ENCODE data around the gene AIP.
A peak's percentile ranks its signal among the peaks of the same experiment; 100 is the strongest.

Gene AIP

DNA sequence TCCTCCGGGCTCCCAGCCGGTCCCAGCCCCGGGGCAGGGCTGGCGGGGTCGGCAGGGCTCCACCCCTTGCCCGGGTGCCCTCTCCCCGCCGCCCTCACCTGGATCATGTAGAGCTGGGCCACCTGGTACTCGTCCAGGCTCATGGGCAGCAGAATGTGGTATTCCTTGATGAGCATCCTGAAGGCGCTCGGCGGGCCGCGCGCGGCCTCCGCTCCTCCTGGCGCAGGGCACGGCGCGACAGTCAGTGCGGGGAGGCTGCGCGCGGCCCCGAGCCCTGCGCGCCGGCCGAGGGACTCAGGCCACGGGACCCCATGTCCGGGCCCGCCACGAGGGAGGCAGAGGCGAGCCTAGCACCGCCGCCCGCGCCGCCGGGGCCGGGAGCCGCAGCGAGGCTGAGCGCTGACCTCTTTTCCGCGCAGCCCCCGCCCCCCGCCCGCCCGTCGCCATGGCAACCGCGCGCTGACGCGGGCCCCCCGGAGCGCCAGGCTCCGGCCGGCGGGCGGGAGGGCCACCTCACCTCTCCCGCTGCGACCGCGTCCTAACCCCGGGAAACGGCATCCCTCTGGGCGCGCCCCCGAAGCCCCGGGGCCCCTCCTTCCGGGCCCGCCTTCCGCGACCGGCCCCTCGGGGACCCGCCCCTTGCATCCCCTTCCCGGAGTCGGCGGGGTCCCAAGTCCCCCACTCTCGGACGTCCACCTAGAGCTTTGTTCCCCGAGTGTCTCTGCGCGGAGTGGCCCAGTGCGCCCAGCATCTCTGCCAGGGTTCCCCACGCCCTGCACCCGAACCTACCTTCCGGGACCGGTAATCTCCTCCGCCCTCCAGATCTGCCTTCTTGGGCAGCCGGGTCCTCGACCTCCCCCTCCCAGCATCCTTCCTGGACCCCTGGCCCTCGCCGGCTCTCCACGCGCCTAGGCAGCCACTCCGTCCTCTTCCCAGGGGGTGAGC, 21.5 kb downstream of the AIP start (continued):
- TF ChIP-seq, protein P1, sequence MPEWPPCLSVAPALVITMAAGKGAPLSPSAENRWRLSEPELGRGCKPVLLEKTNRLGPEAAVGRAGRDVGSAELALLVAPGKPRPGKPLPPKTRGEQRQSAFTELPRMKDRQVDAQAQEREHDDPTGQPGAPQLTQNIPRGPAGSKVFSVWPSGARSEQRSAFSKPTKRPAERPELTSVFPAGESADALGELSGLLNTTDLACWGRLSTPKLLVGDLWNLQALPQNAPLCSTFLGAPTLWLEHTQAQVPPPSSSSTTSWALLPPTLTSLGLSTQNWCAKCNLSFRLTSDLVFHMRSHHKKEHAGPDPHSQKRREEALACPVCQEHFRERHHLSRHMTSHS (tag by site-specific recombination; IDR thresholded peaks at IDR 0.05): no peak
- TF ChIP-seq, protein P2, sequence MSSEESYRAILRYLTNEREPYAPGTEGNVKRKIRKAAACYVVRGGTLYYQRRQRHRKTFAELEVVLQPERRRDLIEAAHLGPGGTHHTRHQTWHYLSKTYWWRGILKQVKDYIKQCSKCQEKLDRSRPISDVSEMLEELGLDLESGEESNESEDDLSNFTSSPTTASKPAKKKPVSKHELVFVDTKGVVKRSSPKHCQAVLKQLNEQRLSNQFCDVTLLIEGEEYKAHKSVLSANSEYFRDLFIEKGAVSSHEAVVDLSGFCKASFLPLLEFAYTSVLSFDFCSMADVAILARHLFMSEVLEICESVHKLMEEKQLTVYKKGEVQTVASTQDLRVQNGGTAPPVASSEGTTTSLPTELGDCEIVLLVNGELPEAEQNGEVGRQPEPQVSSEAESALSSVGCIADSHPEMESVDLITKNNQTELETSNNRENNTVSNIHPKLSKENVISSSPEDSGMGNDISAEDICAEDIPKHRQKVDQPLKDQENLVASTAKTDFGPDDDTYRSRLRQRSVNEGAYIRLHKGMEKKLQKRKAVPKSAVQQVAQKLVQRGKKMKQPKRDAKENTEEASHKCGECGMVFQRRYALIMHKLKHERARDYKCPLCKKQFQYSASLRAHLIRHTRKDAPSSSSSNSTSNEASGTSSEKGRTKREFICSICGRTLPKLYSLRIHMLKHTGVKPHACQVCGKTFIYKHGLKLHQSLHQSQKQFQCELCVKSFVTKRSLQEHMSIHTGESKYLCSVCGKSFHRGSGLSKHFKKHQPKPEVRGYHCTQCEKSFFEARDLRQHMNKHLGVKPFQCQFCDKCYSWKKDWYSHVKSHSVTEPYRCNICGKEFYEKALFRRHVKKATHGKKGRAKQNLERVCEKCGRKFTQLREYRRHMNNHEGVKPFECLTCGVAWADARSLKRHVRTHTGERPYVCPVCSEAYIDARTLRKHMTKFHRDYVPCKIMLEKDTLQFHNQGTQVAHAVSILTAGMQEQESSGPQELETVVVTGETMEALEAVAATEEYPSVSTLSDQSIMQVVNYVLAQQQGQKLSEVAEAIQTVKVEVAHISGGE (tag by site-specific recombination; conservative IDR thresholded peaks at IDR 0.05; ENCODE audit: low read depth): 0 out of 2 replicates have a peak, but pooled peaks have one; percentile 25
- peak; percentile 89 for TF ChIP-seq ZBTB8A (tag by site-specific recombination; IDR thresholded peaks at IDR 0.05)
- no peak for TF ChIP-seq ZNF140 (tag by site-specific recombination; IDR thresholded peaks at IDR 0.05)
- peak; percentile 72; the same call in 1 of the 2 replicates for TF ChIP-seq ZBTB48 (tag by site-specific recombination; IDR thresholded peaks at IDR 0.05)
- TF ChIP-seq HOXA7 (CRISPR knock-in tag; IDR thresholded peaks at IDR 0.05; ENCODE audit: borderline replicate concordance): no peak
- no peak for TF ChIP-seq ZNF555 (tag by site-specific recombination; conservative IDR thresholded peaks at IDR 0.05)
- TF ChIP-seq ZNF785 (tag by site-specific recombination; IDR thresholded peaks at IDR 0.05): no peak
- no peak for TF ChIP-seq ZNF624 (tag by site-specific recombination; IDR thresholded peaks at IDR 0.05)
- TF ChIP-seq, protein P3, sequence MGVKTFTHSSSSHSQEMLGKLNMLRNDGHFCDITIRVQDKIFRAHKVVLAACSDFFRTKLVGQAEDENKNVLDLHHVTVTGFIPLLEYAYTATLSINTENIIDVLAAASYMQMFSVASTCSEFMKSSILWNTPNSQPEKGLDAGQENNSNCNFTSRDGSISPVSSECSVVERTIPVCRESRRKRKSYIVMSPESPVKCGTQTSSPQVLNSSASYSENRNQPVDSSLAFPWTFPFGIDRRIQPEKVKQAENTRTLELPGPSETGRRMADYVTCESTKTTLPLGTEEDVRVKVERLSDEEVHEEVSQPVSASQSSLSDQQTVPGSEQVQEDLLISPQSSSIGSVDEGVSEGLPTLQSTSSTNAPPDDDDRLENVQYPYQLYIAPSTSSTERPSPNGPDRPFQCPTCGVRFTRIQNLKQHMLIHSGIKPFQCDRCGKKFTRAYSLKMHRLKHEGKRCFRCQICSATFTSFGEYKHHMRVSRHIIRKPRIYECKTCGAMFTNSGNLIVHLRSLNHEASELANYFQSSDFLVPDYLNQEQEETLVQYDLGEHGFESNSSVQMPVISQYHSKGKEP (tag by site-specific recombination; IDR thresholded peaks at IDR 0.05): no peak
- TF ChIP-seq ZBTB7A (tag by site-specific recombination; IDR thresholded peaks at IDR 0.05; ENCODE audit: low read depth): no peak
- no peak for TF ChIP-seq ZNF623 (tag by site-specific recombination; IDR thresholded peaks at IDR 0.05)
- TF ChIP-seq, protein P4, sequence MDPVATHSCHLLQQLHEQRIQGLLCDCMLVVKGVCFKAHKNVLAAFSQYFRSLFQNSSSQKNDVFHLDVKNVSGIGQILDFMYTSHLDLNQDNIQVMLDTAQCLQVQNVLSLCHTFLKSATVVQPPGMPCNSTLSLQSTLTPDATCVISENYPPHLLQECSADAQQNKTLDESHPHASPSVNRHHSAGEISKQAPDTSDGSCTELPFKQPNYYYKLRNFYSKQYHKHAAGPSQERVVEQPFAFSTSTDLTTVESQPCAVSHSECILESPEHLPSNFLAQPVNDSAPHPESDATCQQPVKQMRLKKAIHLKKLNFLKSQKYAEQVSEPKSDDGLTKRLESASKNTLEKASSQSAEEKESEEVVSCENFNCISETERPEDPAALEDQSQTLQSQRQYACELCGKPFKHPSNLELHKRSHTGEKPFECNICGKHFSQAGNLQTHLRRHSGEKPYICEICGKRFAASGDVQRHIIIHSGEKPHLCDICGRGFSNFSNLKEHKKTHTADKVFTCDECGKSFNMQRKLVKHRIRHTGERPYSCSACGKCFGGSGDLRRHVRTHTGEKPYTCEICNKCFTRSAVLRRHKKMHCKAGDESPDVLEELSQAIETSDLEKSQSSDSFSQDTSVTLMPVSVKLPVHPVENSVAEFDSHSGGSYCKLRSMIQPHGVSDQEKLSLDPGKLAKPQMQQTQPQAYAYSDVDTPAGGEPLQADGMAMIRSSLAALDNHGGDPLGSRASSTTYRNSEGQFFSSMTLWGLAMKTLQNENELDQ (tag by site-specific recombination; IDR thresholded peaks at IDR 0.05; ENCODE audit: low read depth): no peak
- TF ChIP-seq ZNF521 (tag by site-specific recombination; IDR thresholded peaks at IDR 0.05): no peak
- TF ChIP-seq, protein P5, sequence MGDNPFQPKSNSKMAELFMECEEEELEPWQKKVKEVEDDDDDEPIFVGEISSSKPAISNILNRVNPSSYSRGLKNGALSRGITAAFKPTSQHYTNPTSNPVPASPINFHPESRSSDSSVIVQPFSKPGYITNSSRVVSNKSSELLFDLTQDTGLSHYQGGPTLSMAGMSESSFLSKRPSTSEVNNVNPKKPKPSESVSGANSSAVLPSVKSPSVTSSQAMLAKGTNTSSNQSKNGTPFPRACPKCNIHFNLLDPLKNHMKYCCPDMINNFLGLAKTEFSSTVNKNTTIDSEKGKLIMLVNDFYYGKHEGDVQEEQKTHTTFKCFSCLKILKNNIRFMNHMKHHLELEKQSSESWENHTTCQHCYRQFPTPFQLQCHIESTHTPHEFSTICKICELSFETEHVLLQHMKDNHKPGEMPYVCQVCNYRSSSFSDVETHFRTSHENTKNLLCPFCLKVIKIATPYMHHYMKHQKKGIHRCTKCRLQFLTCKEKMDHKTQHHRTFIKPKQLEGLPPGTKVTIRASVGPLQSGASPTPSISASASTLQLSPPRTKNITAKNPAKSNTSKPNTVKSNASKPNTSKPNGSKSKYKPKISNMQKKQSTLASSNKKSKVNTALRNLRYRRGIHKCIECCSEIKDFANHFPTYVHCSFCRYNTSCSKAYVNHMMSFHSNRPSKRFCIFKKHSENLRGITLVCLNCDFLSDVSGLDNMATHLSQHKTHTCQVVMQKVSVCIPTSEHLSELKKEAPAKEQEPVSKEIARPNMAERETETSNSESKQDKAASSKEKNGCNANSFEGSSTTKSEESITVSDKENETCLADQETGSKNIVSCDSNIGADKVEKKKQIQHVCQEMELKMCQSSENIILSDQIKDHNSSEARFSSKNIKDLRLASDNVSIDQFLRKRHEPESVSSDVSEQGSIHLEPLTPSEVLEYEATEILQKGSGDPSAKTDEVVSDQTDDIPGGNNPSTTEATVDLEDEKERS (tag by site-specific recombination; IDR thresholded peaks at IDR 0.05): no peak
- TF ChIP-seq, protein P6, sequence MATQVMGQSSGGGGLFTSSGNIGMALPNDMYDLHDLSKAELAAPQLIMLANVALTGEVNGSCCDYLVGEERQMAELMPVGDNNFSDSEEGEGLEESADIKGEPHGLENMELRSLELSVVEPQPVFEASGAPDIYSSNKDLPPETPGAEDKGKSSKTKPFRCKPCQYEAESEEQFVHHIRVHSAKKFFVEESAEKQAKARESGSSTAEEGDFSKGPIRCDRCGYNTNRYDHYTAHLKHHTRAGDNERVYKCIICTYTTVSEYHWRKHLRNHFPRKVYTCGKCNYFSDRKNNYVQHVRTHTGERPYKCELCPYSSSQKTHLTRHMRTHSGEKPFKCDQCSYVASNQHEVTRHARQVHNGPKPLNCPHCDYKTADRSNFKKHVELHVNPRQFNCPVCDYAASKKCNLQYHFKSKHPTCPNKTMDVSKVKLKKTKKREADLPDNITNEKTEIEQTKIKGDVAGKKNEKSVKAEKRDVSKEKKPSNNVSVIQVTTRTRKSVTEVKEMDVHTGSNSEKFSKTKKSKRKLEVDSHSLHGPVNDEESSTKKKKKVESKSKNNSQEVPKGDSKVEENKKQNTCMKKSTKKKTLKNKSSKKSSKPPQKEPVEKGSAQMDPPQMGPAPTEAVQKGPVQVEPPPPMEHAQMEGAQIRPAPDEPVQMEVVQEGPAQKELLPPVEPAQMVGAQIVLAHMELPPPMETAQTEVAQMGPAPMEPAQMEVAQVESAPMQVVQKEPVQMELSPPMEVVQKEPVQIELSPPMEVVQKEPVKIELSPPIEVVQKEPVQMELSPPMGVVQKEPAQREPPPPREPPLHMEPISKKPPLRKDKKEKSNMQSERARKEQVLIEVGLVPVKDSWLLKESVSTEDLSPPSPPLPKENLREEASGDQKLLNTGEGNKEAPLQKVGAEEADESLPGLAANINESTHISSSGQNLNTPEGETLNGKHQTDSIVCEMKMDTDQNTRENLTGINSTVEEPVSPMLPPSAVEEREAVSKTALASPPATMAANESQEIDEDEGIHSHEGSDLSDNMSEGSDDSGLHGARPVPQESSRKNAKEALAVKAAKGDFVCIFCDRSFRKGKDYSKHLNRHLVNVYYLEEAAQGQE (tag by site-specific recombination; IDR thresholded peaks at IDR 0.05): no peak
- no peak for TF ChIP-seq ZSCAN16 (tag by site-specific recombination; IDR thresholded peaks at IDR 0.05)
- 0 out of 2 replicates have a peak, but pooled peaks have one; percentile 8 for TF ChIP-seq ZNF585B (tag by site-specific recombination; IDR thresholded peaks at IDR 0.05)
- TF ChIP-seq ZSCAN23 (tag by site-specific recombination; IDR thresholded peaks at IDR 0.05): no peak
- no peak for TF ChIP-seq ZNF175 (tag by site-specific recombination; IDR thresholded peaks at IDR 0.05)
- no peak for TF ChIP-seq ZNF174 (tag by site-specific recombination; IDR thresholded peaks at IDR 0.05)
- TF ChIP-seq ZNF48 (tag by site-specific recombination; IDR thresholded peaks at IDR 0.05): no peak
- no peak for TF ChIP-seq ZNF184 (tag by site-specific recombination; IDR thresholded peaks at IDR 0.05)
- TF ChIP-seq ZBTB21 (tag by site-specific recombination; IDR thresholded peaks at IDR 0.05): no peak

All from HEK293 (cell line).